GM21619 (cell line): ENCODE measurements around the gene ATG16L2.
"Not testable (repeated sequence)": the region's sequence is repeated elsewhere in the genome, so short reads cannot be mapped to it uniquely, and the experiment has no call there.

Source experiments
- ATAC-seq: cut with Tn5 transposase; IDR thresholded peaks from one replicate; pipeline ENCODE4 v1.9.1; 2021; ENCODE audit not compliant: unreplicated experiment

Gene ATG16L2

GRCh38 chr11:72824811-72825505, 10.7 kb downstream of the ATG16L2 start:
- ATAC-seq, result no peak

- no peak for ATAC-seq
Observed at GRCh38 chr11:72825661-72826060, 11.4 kb downstream of the ATG16L2 start.

DNA sequence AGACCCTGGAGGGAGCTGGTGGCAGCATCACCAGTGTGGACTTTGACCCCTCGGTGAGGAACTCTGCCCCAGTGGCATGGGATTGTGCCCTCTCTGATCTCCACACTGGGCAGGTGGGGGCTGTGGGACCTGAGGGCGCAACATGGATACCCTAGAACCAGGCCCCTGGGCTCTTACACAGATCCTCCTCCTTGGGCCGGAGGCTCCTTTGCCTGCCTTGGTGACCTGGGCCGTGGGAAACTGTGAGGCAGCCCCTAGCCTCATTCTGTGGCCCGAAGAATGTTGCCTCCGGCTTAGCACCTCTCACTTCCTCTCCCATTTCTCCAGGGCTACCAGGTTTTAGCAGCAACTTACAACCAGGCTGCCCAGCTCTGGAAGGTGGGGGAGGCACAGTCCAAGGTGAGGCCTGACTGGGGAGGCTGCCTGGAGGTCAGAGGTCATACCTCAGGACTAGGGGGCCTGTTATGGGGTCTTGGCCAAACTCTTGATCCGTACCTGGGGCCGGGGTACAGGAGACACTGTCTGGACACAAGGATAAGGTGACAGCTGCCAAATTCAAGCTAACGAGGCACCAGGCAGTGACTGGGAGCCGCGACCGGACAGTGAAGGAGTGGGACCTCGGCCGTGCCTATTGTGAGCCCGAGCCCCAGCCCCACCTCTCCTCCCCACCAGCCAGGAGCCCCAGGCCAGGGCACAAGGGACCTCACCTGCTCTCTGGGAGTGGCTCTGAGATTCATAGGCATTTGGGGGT, 12.2 kb downstream of the ATG16L2 start:
- no peak for ATAC-seq

DNA sequence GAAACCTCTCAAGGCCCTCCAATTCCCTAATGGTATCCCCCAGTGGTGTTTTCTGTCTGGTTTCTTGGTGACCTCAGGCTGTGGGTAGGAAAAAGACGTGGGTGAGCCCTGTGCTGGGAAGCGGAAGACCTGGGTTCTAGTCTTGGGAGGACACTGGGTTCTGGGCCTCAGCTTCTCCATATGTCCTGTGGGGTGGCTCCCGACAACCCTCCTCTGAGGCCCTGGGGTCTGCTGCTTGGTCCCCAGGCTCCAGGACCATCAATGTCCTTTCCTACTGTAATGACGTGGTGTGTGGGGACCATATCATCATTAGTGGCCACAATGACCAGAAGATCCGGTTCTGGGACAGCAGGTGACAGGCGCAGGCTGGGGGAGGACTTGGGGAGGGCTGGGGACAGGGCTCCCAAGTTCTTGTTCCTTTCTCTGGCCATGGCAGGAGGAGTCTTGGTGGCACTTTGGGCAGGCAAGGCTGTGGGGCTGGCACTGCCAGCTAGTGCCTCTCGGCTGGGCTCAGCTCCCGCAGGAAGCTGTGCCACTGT, 12.8 kb downstream of the ATG16L2 start:
- no peak for ATAC-seq

- ATAC-seq, result not testable (repeated sequence)
Observed at GRCh38 chr11:72827656-72828055, 13.4 kb downstream of the ATG16L2 start.

DNA sequence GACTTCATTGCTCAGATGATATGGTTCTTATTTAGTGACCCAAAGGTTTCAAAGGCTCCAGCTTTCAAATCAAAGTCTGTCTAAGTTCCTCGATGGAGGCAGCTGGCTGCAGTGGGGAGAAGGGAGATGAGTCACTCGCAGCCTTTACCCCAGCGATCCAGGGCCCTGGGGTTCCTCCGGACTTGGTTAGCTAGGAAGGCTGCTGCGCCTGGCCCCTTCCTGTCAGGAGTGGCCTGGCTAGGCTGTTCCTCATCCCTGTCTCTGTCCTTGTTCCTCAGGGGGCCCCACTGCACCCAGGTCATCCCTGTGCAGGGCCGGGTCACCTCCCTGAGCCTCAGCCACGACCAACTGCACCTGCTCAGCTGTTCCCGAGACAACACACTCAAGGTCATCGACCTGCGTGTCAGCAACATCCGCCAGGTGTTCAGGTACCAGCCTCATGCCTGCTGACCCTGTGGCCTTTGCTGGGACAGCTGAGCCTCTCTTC, 13.9 kb downstream of the ATG16L2 start:
- ATAC-seq, result no peak

DNA sequence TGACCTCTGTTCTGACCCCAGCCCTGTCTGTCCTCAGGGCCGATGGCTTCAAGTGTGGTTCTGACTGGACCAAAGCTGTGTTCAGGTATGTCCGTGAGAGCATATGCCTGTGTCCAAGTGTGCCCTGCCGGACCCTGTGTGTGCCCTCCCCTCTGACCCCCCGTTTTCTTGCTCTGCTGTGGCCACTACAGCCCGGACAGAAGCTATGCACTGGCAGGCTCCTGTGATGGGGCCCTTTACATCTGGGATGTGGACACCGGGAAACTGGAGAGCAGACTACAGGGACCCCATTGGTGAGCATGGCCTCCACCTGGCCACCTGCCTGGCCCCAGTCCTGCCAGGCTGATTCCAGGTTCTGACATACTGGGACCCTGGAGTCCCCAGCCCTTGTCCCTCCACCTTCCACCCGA, 14.5 kb downstream of the ATG16L2 start:
- no peak for ATAC-seq

DNA sequence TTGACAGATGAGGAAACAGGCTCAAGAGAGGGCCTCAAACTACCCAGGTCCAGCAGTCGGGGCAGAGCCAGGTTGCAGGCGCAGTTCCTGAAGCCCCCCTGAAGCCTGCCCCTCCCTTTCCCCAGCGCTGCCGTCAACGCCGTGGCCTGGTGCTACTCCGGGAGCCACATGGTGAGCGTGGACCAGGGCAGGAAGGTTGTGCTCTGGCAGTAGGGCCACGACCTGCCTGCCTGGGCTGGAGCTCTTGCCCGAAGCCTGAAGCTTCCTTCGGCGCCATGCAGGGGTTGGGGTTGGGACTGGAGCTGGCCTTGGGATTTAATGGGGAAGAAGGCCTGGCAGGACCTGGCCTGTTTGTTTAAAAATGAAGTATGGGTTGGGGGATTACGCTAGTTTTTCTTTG, 15.0 kb downstream of the ATG16L2 start:
- ATAC-seq, result no peak

GRCh38 chr11:72829884-72830533, 15.8 kb downstream of the ATG16L2 start:
- ATAC-seq, result no peak

GRCh38 chr11:72831521-72832300, 17.5 kb downstream of the ATG16L2 start:
- ATAC-seq, result no peak

GRCh38 chr11:72832301-72833082, 18.3 kb downstream of the ATG16L2 start:
- no peak for ATAC-seq

- no peak for ATAC-seq
Observed at GRCh38 chr11:72833083-72833733, 19.0 kb downstream of the ATG16L2 start.

- ATAC-seq, result no peak
Observed at GRCh38 chr11:72833811-72834493, 19.7 kb downstream of the ATG16L2 start.

DNA sequence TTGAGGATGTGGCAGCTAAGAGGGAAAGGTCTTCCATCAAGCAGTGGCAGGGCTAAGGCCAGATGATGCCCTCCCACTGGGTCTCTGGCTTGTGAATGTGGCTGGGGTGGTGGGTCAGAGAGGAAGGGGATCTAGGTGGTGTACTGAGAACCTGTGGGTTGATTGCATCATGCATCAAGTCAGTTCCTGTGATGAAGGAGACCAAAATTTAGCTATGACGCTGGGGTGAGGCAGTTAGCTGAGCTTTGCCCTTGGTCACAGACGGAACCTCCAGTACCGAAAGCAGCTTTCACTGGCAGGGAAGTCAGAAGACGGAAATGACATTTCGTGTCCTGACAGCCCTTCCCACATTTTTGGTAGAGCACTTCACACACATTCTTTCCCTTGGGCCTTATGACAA, 20.7 kb downstream of the ATG16L2 start:
- ATAC-seq, result no peak

DNA sequence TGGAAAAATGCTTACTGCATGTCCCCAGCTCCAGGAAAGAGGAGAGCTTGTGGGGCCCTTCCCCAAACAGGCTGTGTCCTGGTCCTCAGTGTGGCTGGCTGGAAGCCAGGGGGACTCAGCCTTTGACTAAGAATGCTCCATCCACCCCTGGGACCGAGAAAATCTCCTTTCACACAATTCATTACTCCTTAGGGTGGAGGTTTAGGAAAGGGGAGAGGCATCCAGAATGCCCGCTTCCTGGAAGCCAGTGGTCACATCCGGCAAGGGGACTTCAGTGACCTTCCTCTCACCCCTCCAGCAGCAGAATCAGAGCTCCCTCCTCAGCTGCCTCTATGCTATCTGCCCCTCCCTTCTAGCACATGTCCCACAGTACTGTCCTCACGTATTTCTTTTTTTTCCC, 21.9 kb downstream of the ATG16L2 start:
- ATAC-seq, result no peak

GRCh38 chr11:72838691-72839305, 24.6 kb downstream of the ATG16L2 start:
- no peak for ATAC-seq

DNA sequence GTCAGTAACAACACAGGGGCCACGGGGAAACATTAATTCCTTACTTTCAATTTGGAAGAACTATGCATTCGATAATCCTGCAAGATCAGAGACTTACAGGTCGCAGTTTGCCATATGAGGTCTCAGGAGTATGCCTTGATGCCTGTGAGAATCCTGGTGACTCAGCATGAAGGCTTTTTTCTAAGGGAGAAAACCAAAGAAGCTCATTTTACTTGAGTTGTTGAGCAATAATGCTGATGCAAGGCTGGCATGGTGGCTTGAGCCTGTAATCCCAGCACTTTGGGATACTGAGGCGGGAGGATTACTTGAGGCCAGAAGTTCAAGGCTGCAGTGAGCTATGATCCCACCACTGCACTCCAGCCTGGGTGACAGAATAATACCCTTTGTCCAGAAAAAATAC, 26.6 kb downstream of the ATG16L2 start:
- no peak for ATAC-seq

DNA sequence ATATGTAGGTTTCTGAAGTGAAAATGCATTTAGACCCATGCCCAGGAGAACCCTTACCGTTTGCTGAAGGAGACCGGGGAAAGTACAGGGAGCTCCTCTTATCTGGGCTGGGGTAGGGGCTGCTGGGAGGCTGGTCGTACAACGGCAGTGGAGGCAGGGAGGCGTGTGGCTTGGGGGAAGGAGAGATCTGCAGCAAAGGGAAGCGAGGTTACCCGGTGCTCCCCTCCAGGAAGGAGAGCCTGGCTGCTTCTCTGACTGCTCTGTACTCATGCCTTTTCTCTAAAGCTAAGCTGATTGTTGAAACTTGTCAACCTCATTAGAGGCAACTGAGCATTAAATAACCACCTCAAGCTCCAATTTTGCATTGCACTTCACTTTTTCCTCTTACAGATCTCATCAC, 27.2 kb downstream of the ATG16L2 start:
- no peak for ATAC-seq

GRCh38 chr11:72842126-72842525, 27.9 kb downstream of the ATG16L2 start:
- ATAC-seq, result no peak
